ENCODE results near the gene RPAP2. TPM values are rescaled to one million over a fixed set of nuclear protein-coding genes. Genes with fewer than 3 reads are reported as not detected.

Gene RPAP2
- total RNA-seq, 2 experiments from 2014 or later, result 37.1 to 41.4 TPM

- Mint-ChIP-seq H3K9me3 (ENCODE audit: low read depth) (no peaks in the 10 kb centered on the region), H3K27me3 (peaks cover 5% of the 10 kb centered on the region), H3K4me1 (peaks cover 16% of the 10 kb centered on the region), H3K36me3 (no peaks in the 10 kb centered on the region), H3K4me3 (no peak overlapping the region), H3K27ac (no peak overlapping the region)
- CTCF ChIA-PET, result no interaction called here
- DNase-seq (no peak), ATAC-seq (no peak)
These were observed 147.7 kb downstream of the RPAP2 start for GRCh38 chr1:92446546-92446945.

- Mint-ChIP-seq H3K27ac (no peak overlapping the region), H3K27me3 (peaks cover 5% of the 10 kb centered on the region), H3K36me3 (no peaks in the 10 kb centered on the region), H3K4me3 (no peak overlapping the region), H3K9me3 (ENCODE audit: low read depth) (no peaks in the 10 kb centered on the region), H3K4me1 (peaks cover 16% of the 10 kb centered on the region)
- DNase-seq, result no peak
- no peak for ATAC-seq
- CTCF ChIA-PET, result interaction anchor here (1.0 kb wide), 1 partner anchor 39 kb away, joined by 5 read pairs; no protein-coding TSS in a partner anchor
These were observed 148.3 kb downstream of the RPAP2 start for GRCh38 chr1:92447033-92447681.

GRCh38 chr1:92447976-92448375, 149.1 kb downstream of the RPAP2 start:
- Mint-ChIP-seq H3K36me3 (no peaks in the 10 kb centered on the region), H3K27me3 (peaks cover 5% of the 10 kb centered on the region), H3K27ac (no peak overlapping the region), H3K4me3 (no peak overlapping the region), H3K9me3 (ENCODE audit: low read depth) (no peaks in the 10 kb centered on the region), H3K4me1 (peaks cover 16% of the 10 kb centered on the region)
- DNase-seq (no peak), ATAC-seq (no peak)
- CTCF ChIA-PET, result no interaction called here

Other genes with a start within 250 kb of the RPAP2 start
- gene SETSIP, start 223.6 kb upstream of the RPAP2 start, total RNA-seq, result not detected
- gene BTBD8, start 218.7 kb upstream of the RPAP2 start, total RNA-seq, result 1 to 10 TPM; 1.7 to 2.4 TPM
- gene C1orf146, start 81.1 kb upstream of the RPAP2 start, total RNA-seq, result not detected
- 10 to 100 TPM; 25.7 to 26.0 TPM for gene GLMN, start 72 bp upstream of the RPAP2 start, total RNA-seq
- 100 to 1,000 TPM in 1 of 2 experiments, 10 to 100 TPM in 1; 87.8 to 101 TPM for gene GFI1, start 187.9 kb downstream of the RPAP2 start, total RNA-seq